GM12878 (cell line): Measurements from ENCODE around the gene NCOA6. TPM values are rescaled to one million over a fixed set of nuclear protein-coding genes. Genes with fewer than 3 reads are reported as not detected.

Experiments used
- ATAC-seq: fragments of 200-7000 bp; cut with Tn5 transposase; 3 replicates; pipeline ENCODE4 v1.9.1; 2020; ENCODE audit warnings: mild to moderate bottlenecking, moderate library complexity
- BruUV-seq: library from RNA; stranded (reverse); fragments of 400-500 nt; replicated peaks from 2 replicates; lab custom pipeline; 2021; lab: Mats Ljungman, UMichigan
- CTCF ChIA-PET: fragments of 300-600 bp; sonication (Branson Sonifier 250); formaldehyde crosslinking; extraction: SDS; loops from one replicate; lab custom pipeline; 2021; ENCODE audit warnings: inconsistent platforms; lab: Yijun Ruan, JAX
- POLR2A ChIA-PET: fragments of 350-600 bp; formaldehyde crosslinking; extraction: SDS; loops from one replicate; lab custom pipeline; 2021; ENCODE audit warnings: inconsistent platforms; lab: Charles Lee
- RAD21 ChIA-PET: fragments of 300-600 bp; sonication (Branson Sonifier 250); formaldehyde crosslinking; loops from one replicate; lab custom pipeline; 2023; ENCODE audit warnings: antibody characterized with exemption; ENCODE audit not compliant: unreplicated experiment; lab: Charles Lee
- SMC1A ChIA-PET: fragments of 300-600 bp; sonication (Branson Sonifier 250); formaldehyde crosslinking; loops from one replicate; lab custom pipeline; 2023; ENCODE audit not compliant: unreplicated experiment, uncharacterized antibody; lab: Charles Lee
- DNase-seq: peaks from one replicate; pipeline ENCODE4 v3.0.0-alpha.2; 2011; ENCODE audit warnings: low read depth, low spot score
- FAIRE-seq: peaks from 3 replicates; lab custom pipeline; 2011; peaks lifted over from hg19 to GRCh38; lab: Jason Lieb, UNC
- H2AFZ ChIP-seq: 2 replicates; pipeline ENCODE4 v1.6.0; 2011; ENCODE audit warnings: low read depth, low read length, control low read depth; ENCODE audit not compliant: control insufficient read depth
- H3K27ac ChIP-seq: 2 replicates; pipeline ENCODE4 v1.5.1; 2011; ENCODE audit warnings: control low read depth; ENCODE audit not compliant: control insufficient read depth, insufficient read depth
- H3K27me3 ChIP-seq, 2 experiments: replicated peaks in 1 of 2; 2 replicates each; pipeline versions ENCODE4 v1.6.0 to v1.6.1; 2011; ENCODE audit warnings: low read length in 1 of 2; ENCODE audit not compliant: control insufficient read depth in 2 of 2, insufficient read depth in 2 of 2
- H3K36me3 ChIP-seq, 2 experiments: 2 replicates each; pipeline ENCODE4 v1.5.1; 2011; ENCODE audit warnings: low read length in 1 of 2; ENCODE audit not compliant: control insufficient read depth in 2 of 2, insufficient read depth in 2 of 2
- H3K4me1 ChIP-seq: 2 replicates; pipeline ENCODE4 v1.6.1; 2011; ENCODE audit warnings: mild to moderate bottlenecking, low read length, moderate library complexity, mixed read lengths; ENCODE audit not compliant: control insufficient read depth, insufficient read depth
- H3K4me2 ChIP-seq: 2 replicates; pipeline ENCODE4 v1.6.0; 2011; ENCODE audit warnings: control low read depth; ENCODE audit not compliant: control insufficient read depth, insufficient read depth
- H3K4me3 ChIP-seq: fragments of 200-600 bp; sonication (generic); 2 replicates; pipeline ENCODE4 v1.5.1; 2016
- H3K79me2 ChIP-seq: 2 replicates; pipeline ENCODE4 v1.6.0; 2011; ENCODE audit warnings: low read length; ENCODE audit not compliant: control insufficient read depth, insufficient read depth
- H3K9ac ChIP-seq: 2 replicates; pipeline ENCODE4 v1.8.0; 2011; ENCODE audit warnings: low read length, control low read depth, mixed read lengths; ENCODE audit not compliant: control insufficient read depth, insufficient read depth
- H3K9me3 ChIP-seq: replicated peaks from 3 replicates; pipeline ENCODE4 v1.5.1; 2011; ENCODE audit warnings: mild to moderate bottlenecking, low read length; ENCODE audit not compliant: control insufficient read depth, insufficient read depth
- H4K20me1 ChIP-seq: 2 replicates; pipeline ENCODE4 v1.6.0; 2011; ENCODE audit not compliant: control insufficient read depth, insufficient read depth
- CHD4 ChIP-seq: fragments of 200-600 bp; sonication (generic); IDR thresholded peaks from 2 replicates; pipeline ENCODE4 v1.6.1; 2016; ENCODE audit warnings: mild to moderate bottlenecking
- EGR1 ChIP-seq, 2 experiments: IDR thresholded peaks; 1 replicate in 1 of 2; 2 replicates in 1 of 2; pipeline ENCODE4 v1.6.1; 2011 to 2012; ENCODE audit warnings: low read depth in 2 of 2, low read length in 2 of 2, borderline replicate concordance in 1 of 2, mild to moderate bottlenecking in 1 of 2, moderate library complexity in 1 of 2
- HDAC2 ChIP-seq: fragments of 200-600 bp; sonication (generic); IDR thresholded peaks from 2 replicates; pipeline ENCODE4 v1.6.1; 2017
- HDAC6 ChIP-seq: fragments of 200-600 bp; sonication (generic); IDR thresholded peaks from one replicate; pipeline ENCODE4 v1.8.0; 2017; ENCODE audit warnings: antibody characterized with exemption; ENCODE audit not compliant: unreplicated experiment
- MTA2 ChIP-seq: fragments of 450-650 bp; IDR thresholded peaks from 2 replicates; pipeline ENCODE4 v1.6.1; 2016; ENCODE audit warnings: low read depth, mild to moderate bottlenecking, moderate library complexity
- NBN ChIP-seq: fragments of 450-650 bp; IDR thresholded peaks from 2 replicates; pipeline ENCODE4 v1.6.1; 2016
- NFYA ChIP-seq: IDR thresholded peaks from 2 replicates; pipeline ENCODE4 v1.6.1; 2011; ENCODE audit warnings: low read depth, mild to moderate bottlenecking, low read length, improper control_type of control experiment, borderline replicate concordance
- NR2C1 ChIP-seq: fragments of 450-650 bp; IDR thresholded peaks from 2 replicates; pipeline ENCODE4 v1.6.1; 2017; ENCODE audit warnings: antibody characterized with exemption, mild to moderate bottlenecking, moderate library complexity
- NRF1 ChIP-seq: conservative IDR thresholded peaks from 2 replicates; pipeline ENCODE4 v1.6.1; 2011; ENCODE audit warnings: mild to moderate bottlenecking, low read depth, low read length, improper control_type of control experiment
- PAX5 ChIP-seq: IDR thresholded peaks from 2 replicates; pipeline ENCODE4 v1.6.1; 2011; ENCODE audit warnings: low read depth, low read length, borderline replicate concordance
- POLR2AphosphoS2 ChIP-seq: IDR thresholded peaks from 2 replicates; pipeline ENCODE4 v1.6.1; 2011; ENCODE audit warnings: low read depth, mild to moderate bottlenecking, low read length, improper control_type of control experiment, moderate library complexity
- RAD21 ChIP-seq: IDR thresholded peaks from 2 replicates; pipeline ENCODE4 v1.6.1; 2011; ENCODE audit warnings: mild to moderate bottlenecking, low read depth, low read length, moderate library complexity; ENCODE audit not compliant: insufficient read depth
- SMAD5 ChIP-seq: IDR thresholded peaks from 2 replicates; pipeline ENCODE4 v1.6.1; 2016; ENCODE audit warnings: antibody characterized with exemption, low read depth
- SMARCA5 ChIP-seq: fragments of 450-650 bp; IDR thresholded peaks from 2 replicates; pipeline ENCODE4 v1.6.1; 2017; ENCODE audit warnings: mild to moderate bottlenecking
- ZNF217 ChIP-seq: fragments of 450-650 bp; IDR thresholded peaks from 2 replicates; pipeline ENCODE4 v1.6.1; 2017; ENCODE audit warnings: antibody characterized with exemption, mild to moderate bottlenecking
- ZNF274 ChIP-seq: IDR thresholded peaks from one replicate; pipeline ENCODE4 v1.8.0; 2011; ENCODE audit not compliant: insufficient read length, insufficient read depth
- WGBS: methylation state at CpG from one replicate; pipeline ENCODE4 v1.1.6; 2016; ENCODE audit warnings: low lambda C conversion rate; ENCODE audit not compliant: insufficient replicate concordance, insufficient coverage; ENCODE audit errors: missing lambda C conversion rate; 5-methylcytosine and 5-hydroxymethylcytosine counted together
- in situ Hi-C: fragments of 300-500 bp; cut with MboI; formaldehyde crosslinking; loops from 9 replicates; pipeline ENCODE4 v1.14.3; 2018; ENCODE audit warnings: mixed read lengths
- intact Hi-C: fragments of 100-400 bp; cut with micrococcal nuclease; formaldehyde crosslinking; loops from one replicate; pipeline ENCODE4 v1.14.2; 2022; ENCODE audit not compliant: unreplicated experiment
- polyA plus RNA-seq, 11 experiments: library from polyadenylated mRNA; depleted of rRNA in 4 of 11; unstranded in 6 of 11; stranded (reverse) in 5 of 11; fragments of >200 nt; fragmentation: Nextera tagmentation in 4 of 11; fragmentation: Illumina TruSeq in 1 of 11; extraction: Ambion mirVana in 4 of 11; extraction: Trizol in 1 of 11; gene quantifications; 1 replicate in 1 of 11; 2 replicates in 10 of 11; pipeline versions ENCODE4 v1.2.1 to v1.2.3, GENCODE V29; 2011 to 2016; ENCODE audit warnings: inconsistent platforms in 2 of 11, missing spikeins in 2 of 11, low read depth in 1 of 11
- total RNA-seq, 4 experiments: library from RNA; depleted of rRNA in 3 of 4; stranded (reverse); fragments of >200 nt in 3 of 4; fragmentation: Illumina TruSeq in 1 of 4; extraction: Trizol in 1 of 4; gene quantifications; 2 replicates each; pipeline versions ENCODE4 v1.2.1 to v1.2.3, GENCODE V29; 2013 to 2021
- TF ChIP-seq, protein P1 (sequence below): fragments of 450-650 bp; IDR thresholded peaks from 2 replicates; pipeline ENCODE4 v1.6.1; 2014; ENCODE audit warnings: mild to moderate bottlenecking
- TF ChIP-seq, protein P2 (sequence below): fragments of 450-650 bp; IDR thresholded peaks from 2 replicates; pipeline ENCODE4 v1.6.1; 2017; ENCODE audit warnings: mild to moderate bottlenecking, low read depth, inconsistent platforms; ENCODE audit not compliant: poor library complexity, severe bottlenecking
- TF ChIP-seq, protein P3 (sequence below): fragments of 450-650 bp; IDR thresholded peaks from 2 replicates; pipeline ENCODE4 v1.6.1; 2017; ENCODE audit warnings: borderline replicate concordance

Gene NCOA6
- total and polyA plus RNA-seq, 10 of the 15 experiments (the other 5 are each of a cell fraction or from before 2014, with no cell fraction given), result 6.1 to 20.6 (median 12.6) TPM

DNA sequence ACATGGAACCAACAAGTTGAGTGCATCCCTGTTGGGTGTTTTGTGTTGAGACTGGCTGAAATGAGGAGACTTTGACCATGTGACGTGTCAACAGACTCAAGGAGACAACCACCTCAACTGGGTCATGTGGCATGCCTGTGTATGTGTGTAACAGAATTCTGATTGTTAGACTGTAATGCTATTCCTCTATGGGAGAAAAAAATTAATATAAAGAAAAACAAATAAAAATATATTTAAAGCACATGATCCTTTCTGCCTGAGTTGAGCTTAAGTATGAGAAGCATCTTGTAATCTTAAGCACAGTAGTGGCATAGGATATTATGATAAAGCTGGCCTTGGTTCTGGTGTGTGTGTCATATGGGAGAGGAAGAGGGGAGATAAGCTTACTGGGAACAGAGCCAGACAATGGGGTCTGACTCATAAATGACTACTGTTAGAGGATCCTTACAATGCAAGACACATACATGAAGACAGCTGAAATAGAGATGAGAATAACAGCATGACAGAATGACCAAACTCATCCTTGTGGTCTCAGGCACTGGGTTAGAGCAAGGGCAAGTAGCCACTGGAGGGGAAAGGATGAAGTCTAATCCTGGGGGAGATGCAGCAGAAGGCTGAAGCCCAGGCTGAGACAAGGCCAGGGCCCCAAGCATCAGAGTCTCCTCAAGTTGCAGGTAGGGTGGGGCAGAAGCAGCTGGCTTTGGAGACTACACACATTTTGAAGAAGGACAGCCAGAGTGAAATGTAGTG, 112.1 kb downstream of the NCOA6 start:
- ChIA-PET CTCF (interaction anchor here (0.6 to 3.1 kb wide), 5 partner anchors 9 to 465 kb away, joined by 3 to 31 read pairs (median 3); partner anchors contain the start of gene TP53INP2), SMC1A (interaction anchor here (0.7 to 13.1 kb wide), 11 partner anchors 15 to 401 kb away, joined by 3 to 146 read pairs (median 4); partner anchors contain the start of gene DYNLRB1), RAD21 (interaction anchor here (0.5 to 7.0 kb wide), 5 partner anchors 34 to 401 kb away, joined by 3 to 112 read pairs (median 5); no protein-coding TSS in a partner anchor), POLR2A (interaction anchor here (0.5 to 3.1 kb wide), 8 partner anchors 10 to 312 kb away, joined by 3 to 11 read pairs (median 4); partner anchors contain the start of gene TP53INP2)
- Histone ChIP-seq H3K9ac (no peak overlapping the region), H3K36me3 (peaks cover 0 to 4% of the 10 kb centered on the region in 2 experiments; a peak in 3 of 4 replicates), H3K9me3 (no peaks in the 10 kb centered on the region), H3K4me1 (peaks cover 36% of the 10 kb centered on the region), H3K79me2 (peaks cover 4% of the 10 kb centered on the region), H3K27ac (peak overlapping the region; percentile 56), H2AFZ (no peak overlapping the region), H4K20me1 (no peaks in the 10 kb centered on the region), H3K27me3 (no peaks in the 10 kb centered on the region), H3K4me3 (no peak overlapping the region), H3K4me2 (no peak overlapping the region)
- in situ Hi-C loops, result no loop called here
- intact Hi-C loops, result no loop called here
- 100% methylated on average over 1 of the region's 1 CpG for WGBS
- ATAC-seq, result peak; percentile 2
- no TSS peak for BruUV-seq
- peak; percentile 57 for DNase-seq
- FAIRE-seq, result no peak
- TF ChIP-seq, protein P1, sequence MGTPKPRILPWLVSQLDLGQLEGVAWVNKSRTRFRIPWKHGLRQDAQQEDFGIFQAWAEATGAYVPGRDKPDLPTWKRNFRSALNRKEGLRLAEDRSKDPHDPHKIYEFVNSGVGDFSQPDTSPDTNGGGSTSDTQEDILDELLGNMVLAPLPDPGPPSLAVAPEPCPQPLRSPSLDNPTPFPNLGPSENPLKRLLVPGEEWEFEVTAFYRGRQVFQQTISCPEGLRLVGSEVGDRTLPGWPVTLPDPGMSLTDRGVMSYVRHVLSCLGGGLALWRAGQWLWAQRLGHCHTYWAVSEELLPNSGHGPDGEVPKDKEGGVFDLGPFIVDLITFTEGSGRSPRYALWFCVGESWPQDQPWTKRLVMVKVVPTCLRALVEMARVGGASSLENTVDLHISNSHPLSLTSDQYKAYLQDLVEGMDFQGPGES, result no peak
- TF ChIP-seq NRF1 (no peak), CHD4 (no peak), SMAD5 (no peak), HDAC2 (no peak), PAX5 (0 out of 2 replicates have a peak, but pooled peaks have one; percentile 23), POLR2AphosphoS2 (no peak), HDAC6 (no peak), NR2C1 (no peak), RAD21 (no peak), NFYA (no peak), MTA2 (no peak), EGR1 (IDR thresholded peaks at IDR 0.05; ENCODE audit: borderline replicate concordance in 1 of 2, low read depth in 2 of 2, low read length in 2 of 2) (no peak), SMARCA5 (no peak), ZNF274 (no peak), NBN (no peak), ZNF217 (no peak)
- TF ChIP-seq, protein P2, sequence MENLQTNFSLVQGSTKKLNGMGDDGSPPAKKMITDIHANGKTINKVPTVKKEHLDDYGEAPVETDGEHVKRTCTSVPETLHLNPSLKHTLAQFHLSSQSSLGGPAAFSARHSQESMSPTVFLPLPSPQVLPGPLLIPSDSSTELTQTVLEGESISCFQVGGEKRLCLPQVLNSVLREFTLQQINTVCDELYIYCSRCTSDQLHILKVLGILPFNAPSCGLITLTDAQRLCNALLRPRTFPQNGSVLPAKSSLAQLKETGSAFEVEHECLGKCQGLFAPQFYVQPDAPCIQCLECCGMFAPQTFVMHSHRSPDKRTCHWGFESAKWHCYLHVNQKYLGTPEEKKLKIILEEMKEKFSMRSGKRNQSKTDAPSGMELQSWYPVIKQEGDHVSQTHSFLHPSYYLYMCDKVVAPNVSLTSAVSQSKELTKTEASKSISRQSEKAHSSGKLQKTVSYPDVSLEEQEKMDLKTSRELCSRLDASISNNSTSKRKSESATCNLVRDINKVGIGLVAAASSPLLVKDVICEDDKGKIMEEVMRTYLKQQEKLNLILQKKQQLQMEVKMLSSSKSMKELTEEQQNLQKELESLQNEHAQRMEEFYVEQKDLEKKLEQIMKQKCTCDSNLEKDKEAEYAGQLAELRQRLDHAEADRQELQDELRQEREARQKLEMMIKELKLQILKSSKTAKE, result no peak
- TF ChIP-seq, protein P3, sequence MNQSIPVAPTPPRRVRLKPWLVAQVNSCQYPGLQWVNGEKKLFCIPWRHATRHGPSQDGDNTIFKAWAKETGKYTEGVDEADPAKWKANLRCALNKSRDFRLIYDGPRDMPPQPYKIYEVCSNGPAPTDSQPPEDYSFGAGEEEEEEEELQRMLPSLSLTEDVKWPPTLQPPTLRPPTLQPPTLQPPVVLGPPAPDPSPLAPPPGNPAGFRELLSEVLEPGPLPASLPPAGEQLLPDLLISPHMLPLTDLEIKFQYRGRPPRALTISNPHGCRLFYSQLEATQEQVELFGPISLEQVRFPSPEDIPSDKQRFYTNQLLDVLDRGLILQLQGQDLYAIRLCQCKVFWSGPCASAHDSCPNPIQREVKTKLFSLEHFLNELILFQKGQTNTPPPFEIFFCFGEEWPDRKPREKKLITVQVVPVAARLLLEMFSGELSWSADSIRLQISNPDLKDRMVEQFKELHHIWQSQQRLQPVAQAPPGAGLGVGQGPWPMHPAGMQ, result no peak
